Measurements from ENCODE around the gene SGPP1. TPM values are rescaled to one million over a fixed set of nuclear protein-coding genes. Genes with fewer than 3 reads are reported as not detected.

Gene SGPP1, protein sequence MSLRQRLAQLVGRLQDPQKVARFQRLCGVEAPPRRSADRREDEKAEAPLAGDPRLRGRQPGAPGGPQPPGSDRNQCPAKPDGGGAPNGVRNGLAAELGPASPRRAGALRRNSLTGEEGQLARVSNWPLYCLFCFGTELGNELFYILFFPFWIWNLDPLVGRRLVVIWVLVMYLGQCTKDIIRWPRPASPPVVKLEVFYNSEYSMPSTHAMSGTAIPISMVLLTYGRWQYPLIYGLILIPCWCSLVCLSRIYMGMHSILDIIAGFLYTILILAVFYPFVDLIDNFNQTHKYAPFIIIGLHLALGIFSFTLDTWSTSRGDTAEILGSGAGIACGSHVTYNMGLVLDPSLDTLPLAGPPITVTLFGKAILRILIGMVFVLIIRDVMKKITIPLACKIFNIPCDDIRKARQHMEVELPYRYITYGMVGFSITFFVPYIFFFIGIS
- 13.0 TPM for total RNA-seq

DNA sequence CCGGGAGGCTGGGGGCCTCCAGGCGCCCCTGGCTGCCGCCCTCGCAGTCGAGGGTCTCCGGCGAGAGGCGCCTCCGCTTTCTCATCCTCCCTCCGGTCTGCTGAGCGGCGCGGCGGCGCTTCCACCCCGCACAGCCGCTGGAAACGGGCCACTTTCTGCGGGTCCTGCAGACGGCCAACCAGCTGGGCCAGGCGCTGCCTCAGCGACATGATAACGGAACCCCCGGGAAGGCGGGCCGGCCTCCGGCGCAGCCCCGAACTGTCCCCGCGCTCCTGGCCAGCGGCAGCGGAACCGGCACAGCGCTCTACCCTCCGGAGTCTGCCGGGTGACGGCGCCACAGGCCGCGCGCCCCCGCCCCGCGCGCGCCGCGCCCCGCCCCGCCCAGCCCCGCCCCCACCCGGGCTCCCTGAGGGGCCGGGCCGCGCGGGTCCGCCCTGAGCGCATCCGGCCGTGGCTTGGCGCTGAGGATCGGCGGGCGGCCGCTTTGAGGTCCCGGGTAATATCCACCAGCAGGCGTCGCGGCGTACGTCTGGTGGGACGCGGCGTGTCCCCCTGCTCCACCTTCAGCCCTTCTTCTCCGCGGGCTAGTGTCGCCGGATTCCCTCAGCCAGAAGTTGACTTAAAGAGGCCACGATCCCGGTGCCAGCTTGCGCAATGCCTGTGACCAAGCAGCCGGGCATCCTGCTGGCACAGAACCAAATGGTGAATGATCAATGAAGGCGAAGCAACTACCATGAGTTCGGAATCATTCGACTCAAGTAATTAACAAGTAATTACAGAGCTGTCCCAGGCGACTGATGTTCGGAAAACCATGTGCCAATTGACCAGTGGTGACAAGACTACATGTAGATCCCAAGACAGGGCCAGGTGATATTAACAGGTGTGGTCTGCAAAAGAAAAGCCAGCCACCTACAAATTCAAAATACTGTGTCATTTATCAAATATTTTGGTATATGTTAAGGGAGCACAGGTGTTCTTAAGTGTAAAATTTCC is at the start of gene SGPP1:
Gene SGPP1 (minus strand): TSS at position 330 of the 993 bp plus-strand sequence. CDS start 121 bp downstream, at position 209.
- Histone ChIP-seq H3K36me3 (ENCODE audit: control insufficient read depth in 3 of 3, insufficient read depth in 3 of 3, low read length in 3 of 3) (peaks cover 0 to 2% (median 0%) of the 10 kb centered on the region in 3 donors), H3K9me3 (ENCODE audit: control insufficient read depth in 3 of 3, low read length in 3 of 3) (no peaks in the 10 kb centered on the region), H3K27me3 (ENCODE audit: control insufficient read depth in 3 of 3, insufficient read depth in 3 of 3, low read length in 3 of 3) (no peaks in the 10 kb centered on the region), H3K4me3 (ENCODE audit: low read length in 3 of 3) (peak within 1 kb of the TSS; percentile 88 to 93 (median 92)), H3K27ac (ENCODE audit: low read depth, low read length) (peak within 1 kb of the TSS; percentile 69), H3K9ac (ENCODE audit: low read depth in 1 of 3, low read length in 3 of 3) (peak within 1 kb of the TSS; percentile 87 to 91 (median 89)), H3K4me1 (ENCODE audit: control insufficient read depth in 3 of 3, insufficient read depth in 3 of 3, low read length in 3 of 3) (peaks cover 7 to 16% (median 9%) of the 10 kb centered on the region in 3 donors)

DNA sequence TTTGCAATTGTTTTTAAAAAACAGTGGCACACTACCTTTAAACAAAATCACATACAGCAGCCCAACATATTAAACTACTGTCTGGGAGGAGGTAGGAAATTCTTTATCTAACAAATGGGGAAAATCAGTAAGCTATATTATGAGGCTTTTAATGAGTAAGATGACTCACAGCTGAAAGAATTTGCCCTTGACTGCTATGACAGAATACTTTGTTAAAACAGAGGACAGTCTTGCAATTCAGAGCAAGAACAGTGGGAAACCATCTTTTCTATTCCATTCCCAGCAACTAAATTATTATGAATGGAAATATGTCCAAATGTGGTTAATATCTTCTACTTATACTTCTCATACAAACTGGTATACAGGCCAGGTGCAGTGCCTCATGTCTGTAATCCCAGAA is 49.2 kb upstream of the SGPP1 start:
- no peak overlapping the region for H3K9ac ChIP-seq (ENCODE audit: low read depth in 1 of 3, low read length in 3 of 3)
- no peaks in the 10 kb centered on the region for H3K4me1 ChIP-seq (ENCODE audit: control insufficient read depth in 3 of 3, insufficient read depth in 3 of 3, low read length in 3 of 3)
- no peaks in the 10 kb centered on the region for H3K27me3 ChIP-seq (ENCODE audit: control insufficient read depth in 3 of 3, insufficient read depth in 3 of 3, low read length in 3 of 3)
- no peak overlapping the region for H3K4me3 ChIP-seq (ENCODE audit: low read length in 3 of 3)
- H3K36me3 ChIP-seq (ENCODE audit: control insufficient read depth in 3 of 3, insufficient read depth in 3 of 3, low read length in 3 of 3): no peaks in the 10 kb centered on the region
- H3K9me3 ChIP-seq (ENCODE audit: control insufficient read depth in 3 of 3, low read length in 3 of 3): no peaks in the 10 kb centered on the region
- no peak overlapping the region for H3K27ac ChIP-seq (ENCODE audit: low read depth, low read length)

DNA sequence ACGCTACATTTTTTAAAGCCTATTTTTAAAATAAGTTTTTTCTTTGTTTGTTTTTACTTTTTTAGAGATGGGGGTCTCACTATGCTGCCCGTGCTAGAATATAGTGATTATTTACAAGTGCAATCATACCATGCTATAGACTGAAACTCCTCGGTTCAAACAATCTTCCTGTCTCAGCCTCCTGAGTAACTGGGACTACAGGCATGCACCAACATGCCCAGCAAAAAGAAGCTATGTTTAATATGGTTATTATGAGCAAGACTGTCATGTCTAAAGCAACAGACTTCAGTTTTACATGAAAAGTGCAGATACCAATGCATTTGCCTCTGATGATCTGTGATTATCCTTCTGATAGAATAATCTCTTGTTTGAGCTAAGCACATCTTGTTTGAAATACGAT is 45.6 kb upstream of the SGPP1 start:
- H3K27ac ChIP-seq (ENCODE audit: low read depth, low read length): no peak overlapping the region
- no peak overlapping the region for H3K4me3 ChIP-seq (ENCODE audit: low read length in 3 of 3)
- no peaks in the 10 kb centered on the region for H3K27me3 ChIP-seq (ENCODE audit: control insufficient read depth in 3 of 3, insufficient read depth in 3 of 3, low read length in 3 of 3)
- H3K36me3 ChIP-seq (ENCODE audit: control insufficient read depth in 3 of 3, insufficient read depth in 3 of 3, low read length in 3 of 3): no peaks in the 10 kb centered on the region
- no peak overlapping the region for H3K9ac ChIP-seq (ENCODE audit: low read depth in 1 of 3, low read length in 3 of 3)
- no peaks in the 10 kb centered on the region for H3K9me3 ChIP-seq (ENCODE audit: control insufficient read depth in 3 of 3, low read length in 3 of 3)
- no peaks in the 10 kb centered on the region for H3K4me1 ChIP-seq (ENCODE audit: control insufficient read depth in 3 of 3, insufficient read depth in 3 of 3, low read length in 3 of 3)

DNA sequence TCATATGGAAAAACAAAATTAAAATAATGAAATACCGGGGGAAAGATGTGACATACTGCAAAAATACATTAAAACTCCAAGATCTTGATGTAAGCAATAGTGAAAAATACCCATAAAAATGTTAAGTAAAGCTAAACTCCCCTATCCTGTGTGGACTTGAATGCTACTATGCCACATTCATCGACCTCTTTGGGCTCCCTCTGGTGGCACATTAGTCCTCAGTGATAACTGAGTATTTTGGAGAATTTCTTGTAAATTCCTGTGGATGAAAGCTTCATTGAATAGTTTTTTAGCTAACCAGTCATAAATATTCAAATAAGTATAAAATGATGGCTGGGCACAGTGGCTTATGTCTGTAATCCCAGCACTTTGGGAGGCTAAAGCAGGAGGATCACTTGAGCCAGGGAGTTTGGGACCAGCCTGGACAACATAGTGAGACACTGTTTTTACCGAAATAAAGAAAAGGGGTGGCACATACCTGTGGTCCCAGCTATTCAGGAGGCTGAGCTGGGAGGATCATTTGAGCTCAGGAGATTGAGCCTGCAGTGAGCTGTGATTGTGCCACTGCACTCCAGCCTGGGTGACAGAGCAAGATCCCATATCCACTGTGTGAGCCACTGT is 42.4 kb upstream of the SGPP1 start:
- Histone ChIP-seq H3K4me1 (ENCODE audit: control insufficient read depth in 3 of 3, insufficient read depth in 3 of 3, low read length in 3 of 3) (no peaks in the 10 kb centered on the region), H3K9me3 (ENCODE audit: control insufficient read depth in 3 of 3, low read length in 3 of 3) (no peaks in the 10 kb centered on the region), H3K9ac (ENCODE audit: low read depth in 1 of 3, low read length in 3 of 3) (no peak overlapping the region), H3K27me3 (ENCODE audit: control insufficient read depth in 3 of 3, insufficient read depth in 3 of 3, low read length in 3 of 3) (no peaks in the 10 kb centered on the region), H3K4me3 (ENCODE audit: low read length in 3 of 3) (no peak overlapping the region), H3K36me3 (ENCODE audit: control insufficient read depth in 3 of 3, insufficient read depth in 3 of 3, low read length in 3 of 3) (no peaks in the 10 kb centered on the region), H3K27ac (ENCODE audit: low read depth, low read length) (no peak overlapping the region)

DNA sequence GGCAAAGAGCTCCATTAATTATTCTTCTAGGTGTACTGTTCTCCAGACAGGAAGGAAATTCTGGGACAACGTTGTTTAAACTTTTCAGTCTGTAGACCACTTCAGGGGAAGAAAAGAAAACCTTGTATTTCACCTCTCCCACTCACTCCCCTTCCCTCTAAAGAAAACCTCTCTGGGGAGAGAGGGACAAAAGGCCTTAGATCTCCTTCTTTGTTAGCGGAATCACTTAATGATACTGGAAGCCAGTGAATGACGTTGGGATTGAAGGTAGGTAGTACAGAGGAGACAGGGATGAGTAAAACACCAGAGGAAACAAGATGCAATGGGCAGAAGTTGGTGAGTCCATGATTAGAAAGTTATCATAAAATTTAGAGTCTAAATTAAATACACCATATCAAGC is 38.7 kb upstream of the SGPP1 start:
- H3K9me3 ChIP-seq (ENCODE audit: control insufficient read depth in 3 of 3, low read length in 3 of 3): no peaks in the 10 kb centered on the region
- no peak overlapping the region for H3K4me3 ChIP-seq (ENCODE audit: low read length in 3 of 3)
- no peak overlapping the region for H3K27ac ChIP-seq (ENCODE audit: low read depth, low read length)
- no peaks in the 10 kb centered on the region for H3K27me3 ChIP-seq (ENCODE audit: control insufficient read depth in 3 of 3, insufficient read depth in 3 of 3, low read length in 3 of 3)
- no peak overlapping the region for H3K9ac ChIP-seq (ENCODE audit: low read depth in 1 of 3, low read length in 3 of 3)
- no peaks in the 10 kb centered on the region for H3K4me1 ChIP-seq (ENCODE audit: control insufficient read depth in 3 of 3, insufficient read depth in 3 of 3, low read length in 3 of 3)
- H3K36me3 ChIP-seq (ENCODE audit: control insufficient read depth in 3 of 3, insufficient read depth in 3 of 3, low read length in 3 of 3): no peaks in the 10 kb centered on the region

DNA sequence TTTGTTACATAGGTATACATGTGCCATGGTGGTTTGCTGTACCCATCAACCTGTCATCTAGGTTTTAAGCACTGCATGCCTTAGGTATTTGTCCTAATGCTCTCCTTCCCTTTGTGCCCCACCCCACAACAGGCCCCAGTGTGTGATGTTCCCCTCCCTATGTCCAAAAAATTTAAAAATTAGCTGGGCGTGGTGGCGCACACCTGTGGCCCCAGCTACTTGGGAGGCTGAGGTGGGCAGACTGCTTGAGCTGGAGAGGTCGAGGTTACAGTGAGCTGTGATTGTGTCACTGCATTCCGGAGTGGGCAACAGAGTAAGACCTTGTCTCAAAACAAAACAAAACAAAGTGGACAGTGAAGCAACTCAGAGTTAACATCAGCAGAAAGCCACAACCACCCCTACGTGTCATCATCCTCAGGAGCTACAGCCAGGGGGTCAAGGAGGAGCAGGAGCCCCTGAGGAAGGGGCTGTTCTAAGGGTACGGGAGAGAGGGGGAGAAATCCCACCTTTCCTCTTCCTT is 36.8 kb upstream of the SGPP1 start:
- no peaks in the 10 kb centered on the region for H3K27me3 ChIP-seq (ENCODE audit: control insufficient read depth in 3 of 3, insufficient read depth in 3 of 3, low read length in 3 of 3)
- H3K9me3 ChIP-seq (ENCODE audit: control insufficient read depth in 3 of 3, low read length in 3 of 3): no peaks in the 10 kb centered on the region
- H3K4me1 ChIP-seq (ENCODE audit: control insufficient read depth in 3 of 3, insufficient read depth in 3 of 3, low read length in 3 of 3): no peaks in the 10 kb centered on the region
- no peak overlapping the region for H3K4me3 ChIP-seq (ENCODE audit: low read length in 3 of 3)
- H3K9ac ChIP-seq (ENCODE audit: low read depth in 1 of 3, low read length in 3 of 3): no peak overlapping the region
- no peaks in the 10 kb centered on the region for H3K36me3 ChIP-seq (ENCODE audit: control insufficient read depth in 3 of 3, insufficient read depth in 3 of 3, low read length in 3 of 3)
- no peak overlapping the region for H3K27ac ChIP-seq (ENCODE audit: low read depth, low read length)

DNA sequence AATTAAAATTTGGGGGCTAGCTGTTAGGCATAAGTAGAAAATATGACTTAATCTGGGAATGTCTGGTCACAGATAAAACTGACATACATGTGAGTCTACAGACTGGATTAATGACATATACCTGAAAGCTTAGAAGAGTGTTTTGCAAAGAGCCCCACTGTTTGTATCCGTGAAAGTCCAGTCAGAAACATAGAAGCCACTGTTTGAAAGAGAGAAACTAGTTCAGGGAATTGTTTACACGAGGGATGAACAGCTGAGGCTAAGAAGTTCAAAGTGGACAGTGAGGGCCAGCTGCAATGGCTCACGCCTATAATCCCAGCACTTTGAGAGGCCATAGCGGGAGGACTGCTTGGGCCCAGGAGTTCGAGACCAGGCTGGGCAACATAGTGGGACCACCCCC is 36.2 kb upstream of the SGPP1 start:
- Histone ChIP-seq H3K27me3 (ENCODE audit: control insufficient read depth in 3 of 3, insufficient read depth in 3 of 3, low read length in 3 of 3) (no peaks in the 10 kb centered on the region), H3K9me3 (ENCODE audit: control insufficient read depth in 3 of 3, low read length in 3 of 3) (no peaks in the 10 kb centered on the region)

DNA sequence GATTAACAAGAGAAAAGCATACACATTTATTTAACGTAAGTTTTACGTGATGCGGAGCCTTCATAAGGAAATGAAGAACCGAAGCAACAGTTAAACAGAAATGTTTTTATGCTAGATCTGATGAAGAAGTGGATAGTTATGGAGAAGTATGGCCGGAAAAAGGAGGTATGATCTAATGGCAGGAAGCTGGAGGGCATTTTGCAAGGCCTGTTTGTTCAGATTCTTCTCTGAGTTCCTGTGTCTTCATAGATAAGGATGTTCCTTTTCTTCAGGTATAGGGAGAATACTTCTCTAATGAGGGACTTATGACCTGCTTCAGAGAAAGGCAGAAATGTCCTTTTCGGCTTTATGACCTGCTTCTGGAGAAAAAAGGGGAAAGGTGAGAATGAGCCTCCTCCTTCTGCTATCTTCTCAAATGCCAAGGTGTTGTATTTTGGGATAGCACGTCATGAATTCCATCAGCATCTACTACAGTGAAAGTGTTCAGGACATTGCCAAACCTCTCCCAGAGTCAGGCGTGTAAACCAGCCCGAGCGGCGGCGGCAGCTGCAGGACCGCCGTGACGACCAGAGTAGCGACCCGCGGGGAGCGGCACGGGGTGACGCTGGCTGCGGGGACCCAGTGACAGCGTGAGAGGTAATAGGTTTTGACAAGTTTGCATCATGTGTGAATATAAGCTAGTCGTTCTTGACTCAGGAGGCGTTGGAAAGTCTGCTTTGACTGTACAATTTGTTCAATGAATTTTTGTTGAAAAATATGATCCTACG is 33.7 kb upstream of the SGPP1 start:
- Histone ChIP-seq H3K36me3 (ENCODE audit: control insufficient read depth in 3 of 3, insufficient read depth in 3 of 3, low read length in 3 of 3) (no peaks in the 10 kb centered on the region), H3K9me3 (ENCODE audit: control insufficient read depth in 3 of 3, low read length in 3 of 3) (no peaks in the 10 kb centered on the region), H3K4me1 (ENCODE audit: control insufficient read depth in 3 of 3, insufficient read depth in 3 of 3, low read length in 3 of 3) (no peaks in the 10 kb centered on the region), H3K27me3 (ENCODE audit: control insufficient read depth in 3 of 3, insufficient read depth in 3 of 3, low read length in 3 of 3) (no peaks in the 10 kb centered on the region), H3K27ac (ENCODE audit: low read depth, low read length) (no peak overlapping the region), H3K4me3 (ENCODE audit: low read length in 3 of 3) (no peak overlapping the region), H3K9ac (ENCODE audit: low read depth in 1 of 3, low read length in 3 of 3) (no peak overlapping the region)

More for the DNA sequence above, 36.2 kb upstream of the SGPP1 start:
- Histone ChIP-seq H3K9ac (ENCODE audit: low read depth in 1 of 3, low read length in 3 of 3) (no peak overlapping the region), H3K4me3 (ENCODE audit: low read length in 3 of 3) (no peak overlapping the region), H3K27ac (ENCODE audit: low read depth, low read length) (no peak overlapping the region), H3K4me1 (ENCODE audit: control insufficient read depth in 3 of 3, insufficient read depth in 3 of 3, low read length in 3 of 3) (no peaks in the 10 kb centered on the region), H3K36me3 (ENCODE audit: control insufficient read depth in 3 of 3, insufficient read depth in 3 of 3, low read length in 3 of 3) (no peaks in the 10 kb centered on the region)

DNA sequence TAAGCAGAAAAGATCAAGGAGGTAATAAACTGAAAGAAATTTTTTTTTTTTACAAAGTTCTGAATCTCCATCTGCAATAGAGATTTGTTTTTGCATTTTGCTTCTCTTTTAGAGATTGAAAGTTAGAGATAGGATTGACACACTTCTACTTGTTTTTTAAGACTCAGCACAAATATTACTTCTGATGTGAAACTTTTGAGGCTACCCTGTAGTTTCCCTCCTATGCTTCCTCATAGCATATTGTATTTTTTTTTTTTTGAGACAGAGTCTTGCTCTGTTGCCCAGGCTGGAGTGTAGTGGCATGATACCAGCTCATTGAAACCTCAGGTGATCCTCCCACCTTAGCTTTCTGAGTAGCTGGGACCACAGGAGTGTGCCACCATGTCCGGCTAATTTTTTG is 32.1 kb upstream of the SGPP1 start:
- Histone ChIP-seq H3K36me3 (ENCODE audit: control insufficient read depth in 3 of 3, insufficient read depth in 3 of 3, low read length in 3 of 3) (no peaks in the 10 kb centered on the region), H3K27ac (ENCODE audit: low read depth, low read length) (no peak overlapping the region), H3K4me3 (ENCODE audit: low read length in 3 of 3) (no peak overlapping the region), H3K4me1 (ENCODE audit: control insufficient read depth in 3 of 3, insufficient read depth in 3 of 3, low read length in 3 of 3) (no peaks in the 10 kb centered on the region), H3K9me3 (ENCODE audit: control insufficient read depth in 3 of 3, low read length in 3 of 3) (no peaks in the 10 kb centered on the region), H3K9ac (ENCODE audit: low read depth in 1 of 3, low read length in 3 of 3) (no peak overlapping the region), H3K27me3 (ENCODE audit: control insufficient read depth in 3 of 3, insufficient read depth in 3 of 3, low read length in 3 of 3) (no peaks in the 10 kb centered on the region)
